Measurements from ENCODE around the gene HLF.

HLF gene

DNA sequence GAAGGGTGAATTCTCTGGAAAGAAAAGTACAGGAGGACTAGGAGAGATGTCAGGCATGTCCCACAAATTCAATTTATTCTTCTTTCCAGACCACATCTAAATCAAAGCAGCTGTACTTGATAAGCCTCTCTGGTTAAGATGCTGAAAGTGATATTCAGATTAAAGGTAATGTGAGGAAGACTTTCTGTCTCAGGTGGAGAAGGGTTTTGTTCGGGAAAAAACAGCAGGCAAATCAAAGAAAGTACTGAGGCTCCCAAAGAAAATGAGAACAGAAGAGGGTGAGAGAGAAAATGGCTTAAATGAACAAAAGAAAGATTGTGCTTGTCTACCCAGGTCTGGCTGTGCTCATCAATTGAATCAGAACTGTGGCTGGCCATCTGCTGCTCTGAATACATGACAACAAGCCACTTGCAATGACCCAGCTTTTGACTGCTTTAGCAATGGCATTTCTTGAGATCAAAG lies 101.3 kb downstream of the HLF start:
- DNase-seq: no peak
- in situ Hi-C loops (cut with HindIII; ENCODE audit: low pct_ligation_motif_present, low pct_unique_long_range_greater_than_20kb, low sequenced_read_pairs): no loop called here

DNA sequence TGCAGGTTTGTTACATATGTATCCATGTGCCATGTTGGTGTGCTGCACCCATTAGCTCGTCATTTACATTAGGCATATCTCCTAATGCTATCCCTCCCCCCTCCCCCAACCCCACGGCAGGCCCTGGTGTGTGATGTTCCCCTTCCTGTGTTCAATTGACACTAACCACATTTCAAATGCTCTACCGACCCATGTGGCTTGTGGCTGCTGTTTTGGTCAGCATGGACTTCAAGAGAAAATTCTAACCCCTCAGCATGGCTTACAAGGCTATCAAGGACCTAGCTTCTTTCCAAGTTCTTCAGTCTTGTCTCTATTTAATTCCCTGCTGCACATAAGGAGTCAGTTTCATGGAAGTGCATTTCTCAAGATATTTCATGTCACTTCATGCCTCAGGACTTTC lies 103.9 kb downstream of the HLF start:
- no peak for DNase-seq
- in situ Hi-C loops (cut with HindIII; ENCODE audit: low pct_ligation_motif_present, low pct_unique_long_range_greater_than_20kb, low sequenced_read_pairs): no loop called here
